Measurements from ENCODE around the gene CTAGE8. TPM values are rescaled to one million over a fixed set of nuclear protein-coding genes. Genes with fewer than 3 reads are reported as not detected.
"Not testable (repeated sequence)": the region's sequence is repeated elsewhere in the genome, so short reads cannot be mapped to it uniquely, and the experiment has no call there.

Gene CTAGE8
- total RNA-seq, 3 donors from 2014 or later (not counting 1 experiment from before 2014, with no cell fraction given) = 0.33 to 0.66 TPM; not detected in 1

GRCh38 chr7:144302578-144303303 lies 33.7 kb upstream of the CTAGE8 start:
- not testable (repeated sequence) for H3K4me1 Mint-ChIP-seq

DNA sequence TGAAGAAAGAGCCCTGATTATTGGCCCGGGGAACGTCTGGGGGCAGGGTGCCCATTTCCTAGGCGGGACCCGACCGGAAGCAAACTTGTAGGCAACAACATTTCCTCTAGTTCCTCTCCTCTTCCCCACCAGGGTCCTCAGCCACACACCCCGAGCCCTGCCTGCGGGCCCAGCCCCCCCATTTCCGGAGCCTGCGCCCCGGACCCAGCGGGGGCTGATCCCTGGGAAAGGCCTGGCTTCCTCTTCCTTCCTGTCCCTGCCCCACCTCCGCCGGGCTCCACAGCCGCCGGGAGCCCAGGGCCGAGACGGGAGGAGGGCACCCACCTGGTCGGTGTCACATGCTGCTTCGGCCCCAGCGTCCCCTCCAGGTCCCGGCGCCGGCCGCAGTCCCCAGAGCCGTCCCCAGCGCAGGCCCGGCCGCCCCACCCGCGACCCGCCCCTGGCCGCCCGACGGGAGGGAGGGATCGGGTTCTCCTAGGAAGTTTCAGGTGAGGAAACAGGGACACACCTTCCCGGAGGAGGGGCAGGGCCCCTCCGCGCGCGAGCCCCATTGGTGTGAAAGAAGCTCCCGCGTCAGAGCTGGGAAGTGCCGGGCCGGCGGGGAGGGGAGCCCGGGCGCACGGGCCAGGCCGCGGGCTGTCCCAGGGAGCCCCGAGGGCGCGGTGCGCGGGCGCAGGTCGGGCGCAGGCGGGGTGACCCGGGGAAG lies 24.9 kb upstream of the CTAGE8 start:
- H3K27ac Mint-ChIP-seq; H3K27me3 ChIP-seq (ENCODE audit: control insufficient read depth, insufficient read depth, low read length); intact Hi-C loops (cut with micrococcal nuclease); H3K4me3 Mint-ChIP-seq; H3K27me3 Mint-ChIP-seq (ENCODE audit: low read depth in 2 of 2); DNase-seq; H3K36me3 ChIP-seq (ENCODE audit: control insufficient read depth, insufficient read depth, low read length); H3K4me3 ChIP-seq (ENCODE audit: low read length); H3K4me1 Mint-ChIP-seq; H3K36me3 Mint-ChIP-seq; H3K9me3 Mint-ChIP-seq; H3K9me3 ChIP-seq (ENCODE audit: control insufficient read depth, insufficient read depth, low read length); H3K27ac ChIP-seq (ENCODE audit: low read length); H3K4me1 ChIP-seq (ENCODE audit: control insufficient read depth, insufficient read depth, low read length): not testable (repeated sequence)
- peak; percentile 68 to 72 (median 72) for ATAC-seq
- WGBS (ENCODE audit: insufficient coverage) = no CpG with 5 or more reads among the region's 60 CpGs

More at GRCh38 chr7:144302578-144303303, 33.7 kb upstream of the CTAGE8 start:
- H3K27ac ChIP-seq (ENCODE audit: low read length); H3K36me3 ChIP-seq (ENCODE audit: control insufficient read depth, insufficient read depth, low read length); DNase-seq; H3K27ac Mint-ChIP-seq; ATAC-seq; H3K9me3 ChIP-seq (ENCODE audit: control insufficient read depth, insufficient read depth, low read length); H3K4me1 ChIP-seq (ENCODE audit: control insufficient read depth, insufficient read depth, low read length); H3K27me3 ChIP-seq (ENCODE audit: control insufficient read depth, insufficient read depth, low read length); H3K9me3 Mint-ChIP-seq; intact Hi-C loops (cut with micrococcal nuclease); H3K27me3 Mint-ChIP-seq (ENCODE audit: low read depth in 2 of 2); H3K4me3 ChIP-seq (ENCODE audit: low read length); H3K4me3 Mint-ChIP-seq; H3K36me3 Mint-ChIP-seq: not testable (repeated sequence)
- no CpG with 5 or more reads among the region's 1 CpG for WGBS (ENCODE audit: insufficient coverage)

GRCh38 chr7:144292384-144293161 lies 23.5 kb upstream of the CTAGE8 start:
- H3K4me3 ChIP-seq (ENCODE audit: low read length); intact Hi-C loops (cut with micrococcal nuclease); H3K27ac ChIP-seq (ENCODE audit: low read length); H3K27me3 Mint-ChIP-seq (ENCODE audit: low read depth in 2 of 2); DNase-seq; H3K9me3 Mint-ChIP-seq; H3K9me3 ChIP-seq (ENCODE audit: control insufficient read depth, insufficient read depth, low read length); H3K4me1 ChIP-seq (ENCODE audit: control insufficient read depth, insufficient read depth, low read length); H3K27me3 ChIP-seq (ENCODE audit: control insufficient read depth, insufficient read depth, low read length); H3K4me3 Mint-ChIP-seq; H3K27ac Mint-ChIP-seq; H3K36me3 ChIP-seq (ENCODE audit: control insufficient read depth, insufficient read depth, low read length); H3K4me1 Mint-ChIP-seq; H3K36me3 Mint-ChIP-seq: not testable (repeated sequence)
- WGBS (ENCODE audit: insufficient coverage) = 92% methylated on average over 2 of the region's 14 CpGs
- peak; percentile 40 to 69 (median 57) for ATAC-seq

GRCh38 chr7:144291607-144292006 lies 22.5 kb upstream of the CTAGE8 start:
- intact Hi-C loops (cut with micrococcal nuclease); H3K27me3 ChIP-seq (ENCODE audit: control insufficient read depth, insufficient read depth, low read length); H3K9me3 ChIP-seq (ENCODE audit: control insufficient read depth, insufficient read depth, low read length); H3K36me3 Mint-ChIP-seq; H3K4me1 Mint-ChIP-seq; H3K27ac Mint-ChIP-seq; H3K36me3 ChIP-seq (ENCODE audit: control insufficient read depth, insufficient read depth, low read length); H3K27me3 Mint-ChIP-seq (ENCODE audit: low read depth in 2 of 2); DNase-seq; H3K4me3 Mint-ChIP-seq; H3K4me3 ChIP-seq (ENCODE audit: low read length); H3K27ac ChIP-seq (ENCODE audit: low read length); H3K4me1 ChIP-seq (ENCODE audit: control insufficient read depth, insufficient read depth, low read length); H3K9me3 Mint-ChIP-seq; ATAC-seq: not testable (repeated sequence)
- WGBS (ENCODE audit: insufficient coverage) = 6% methylated on average over 2 of the region's 4 CpGs

GRCh38 chr7:144287171-144287784 lies 18.2 kb upstream of the CTAGE8 start:
- H3K9me3 ChIP-seq (ENCODE audit: control insufficient read depth, insufficient read depth, low read length); H3K4me3 Mint-ChIP-seq; DNase-seq; H3K27me3 Mint-ChIP-seq (ENCODE audit: low read depth in 2 of 2); H3K27ac Mint-ChIP-seq; H3K27ac ChIP-seq (ENCODE audit: low read length); intact Hi-C loops (cut with micrococcal nuclease); H3K4me3 ChIP-seq (ENCODE audit: low read length); H3K36me3 Mint-ChIP-seq; H3K4me1 ChIP-seq (ENCODE audit: control insufficient read depth, insufficient read depth, low read length); H3K36me3 ChIP-seq (ENCODE audit: control insufficient read depth, insufficient read depth, low read length); H3K27me3 ChIP-seq (ENCODE audit: control insufficient read depth, insufficient read depth, low read length); H3K4me1 Mint-ChIP-seq; H3K9me3 Mint-ChIP-seq: not testable (repeated sequence)
- no CpG with 5 or more reads among the region's 3 CpGs for WGBS (ENCODE audit: insufficient coverage)
- ATAC-seq = peak in 1 of 3 donors; percentile 26

DNA sequence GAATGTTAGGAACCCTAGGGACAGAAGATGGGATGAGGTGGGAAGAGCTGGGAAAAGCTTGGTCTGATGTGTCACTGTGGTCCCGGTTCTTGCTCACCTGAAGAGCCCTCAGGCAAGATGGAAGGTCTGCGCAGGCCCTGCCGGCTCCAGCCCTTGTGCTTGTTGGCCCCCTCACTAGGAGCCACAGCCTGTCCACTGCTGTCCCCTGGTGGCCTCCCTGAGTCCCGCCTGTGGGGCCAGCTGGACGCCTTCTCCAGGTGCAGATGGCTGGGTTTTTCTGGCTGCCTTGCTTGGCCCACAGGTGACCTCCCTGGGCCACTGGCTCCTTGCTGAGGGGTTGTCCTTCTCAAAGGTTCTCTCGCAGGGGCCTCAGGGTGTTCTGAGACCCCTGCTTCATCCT lies 14.6 kb upstream of the CTAGE8 start:
- H3K4me1 ChIP-seq (ENCODE audit: control insufficient read depth, insufficient read depth, low read length); H3K36me3 Mint-ChIP-seq; H3K4me3 Mint-ChIP-seq; H3K27me3 Mint-ChIP-seq (ENCODE audit: low read depth in 2 of 2); intact Hi-C loops (cut with micrococcal nuclease); H3K9me3 ChIP-seq (ENCODE audit: control insufficient read depth, insufficient read depth, low read length); H3K36me3 ChIP-seq (ENCODE audit: control insufficient read depth, insufficient read depth, low read length); H3K27ac Mint-ChIP-seq; H3K27ac ChIP-seq (ENCODE audit: low read length); H3K27me3 ChIP-seq (ENCODE audit: control insufficient read depth, insufficient read depth, low read length); H3K4me3 ChIP-seq (ENCODE audit: low read length); H3K4me1 Mint-ChIP-seq; ATAC-seq; H3K9me3 Mint-ChIP-seq; DNase-seq: not testable (repeated sequence)
- no CpG with 5 or more reads among the region's 6 CpGs for WGBS (ENCODE audit: insufficient coverage)

- ATAC-seq = peak in 1 of 3 donors; percentile 40
- WGBS (ENCODE audit: insufficient coverage) = 100% methylated on average over 1 of the region's 4 CpGs
- DNase-seq; H3K36me3 ChIP-seq (ENCODE audit: control insufficient read depth, insufficient read depth, low read length); H3K9me3 ChIP-seq (ENCODE audit: control insufficient read depth, insufficient read depth, low read length); H3K27ac ChIP-seq (ENCODE audit: low read length); H3K4me3 ChIP-seq (ENCODE audit: low read length); H3K27me3 ChIP-seq (ENCODE audit: control insufficient read depth, insufficient read depth, low read length); H3K9me3 Mint-ChIP-seq; H3K4me1 ChIP-seq (ENCODE audit: control insufficient read depth, insufficient read depth, low read length); H3K36me3 Mint-ChIP-seq; H3K4me3 Mint-ChIP-seq; H3K27me3 Mint-ChIP-seq (ENCODE audit: low read depth in 2 of 2); H3K27ac Mint-ChIP-seq; H3K4me1 Mint-ChIP-seq; intact Hi-C loops (cut with micrococcal nuclease): not testable (repeated sequence)
These were observed 13.4 kb upstream of the CTAGE8 start for GRCh38 chr7:144282490-144282889.

Measured in natural killer cell (primary cell).